Endothelial cell (in vitro differentiated cells): Measurements from ENCODE around the gene MOV10L1. TPM values are rescaled to one million over a fixed set of nuclear protein-coding genes. Genes with fewer than 3 reads are reported as not detected.

Source experiments
- DNase-seq: peaks from one replicate; pipeline ENCODE4 v3.0.0; 2021; ENCODE audit warnings: low spot score
- H3K27ac Mint-ChIP-seq: one replicate; pipeline ENCODE4 v1.8.0; 2021; ENCODE audit warnings: mixed read lengths, inconsistent platforms; ENCODE audit not compliant: unreplicated experiment
- H3K27me3 Mint-ChIP-seq: one replicate; pipeline ENCODE4 v1.8.0; 2021; ENCODE audit warnings: mild to moderate bottlenecking, moderate library complexity, mixed read lengths, inconsistent platforms; ENCODE audit not compliant: unreplicated experiment
- H3K36me3 Mint-ChIP-seq: one replicate; pipeline ENCODE4 v1.8.0; 2021; ENCODE audit warnings: mild to moderate bottlenecking, low read depth, mixed read lengths, inconsistent platforms; ENCODE audit not compliant: unreplicated experiment
- H3K4me1 Mint-ChIP-seq: one replicate; pipeline ENCODE4 v1.8.0; 2021; ENCODE audit warnings: mild to moderate bottlenecking, mixed read lengths, inconsistent platforms; ENCODE audit not compliant: unreplicated experiment
- H3K4me3 Mint-ChIP-seq: one replicate; pipeline ENCODE4 v1.8.0; 2021; ENCODE audit warnings: mild to moderate bottlenecking, mixed read lengths, inconsistent platforms; ENCODE audit not compliant: unreplicated experiment
- H3K9me3 Mint-ChIP-seq: one replicate; pipeline ENCODE4 v1.8.0; 2021; ENCODE audit warnings: mixed read lengths, inconsistent platforms; ENCODE audit not compliant: unreplicated experiment
- total RNA-seq: library from RNA; stranded (reverse); fragmentation: NEBNext Ultra II Directional; extraction: Animal tissue kit (Norgen Biotek cat#: 25700); gene quantifications from one replicate; pipeline ENCODE4 v1.2.1, GENCODE V29; 2021; ENCODE audit not compliant: unreplicated experiment
- TF ChIP-seq, protein P1 (sequence below): fragments of 200-600 bp; sonication (generic); IDR thresholded peaks from one replicate; pipeline ENCODE4 v1.5.0; 2021; ENCODE audit warnings: antibody characterized with exemption; ENCODE audit not compliant: unreplicated experiment

Gene MOV10L1
- total RNA-seq, 1 donor from 2014 or later: not detected

DNA sequence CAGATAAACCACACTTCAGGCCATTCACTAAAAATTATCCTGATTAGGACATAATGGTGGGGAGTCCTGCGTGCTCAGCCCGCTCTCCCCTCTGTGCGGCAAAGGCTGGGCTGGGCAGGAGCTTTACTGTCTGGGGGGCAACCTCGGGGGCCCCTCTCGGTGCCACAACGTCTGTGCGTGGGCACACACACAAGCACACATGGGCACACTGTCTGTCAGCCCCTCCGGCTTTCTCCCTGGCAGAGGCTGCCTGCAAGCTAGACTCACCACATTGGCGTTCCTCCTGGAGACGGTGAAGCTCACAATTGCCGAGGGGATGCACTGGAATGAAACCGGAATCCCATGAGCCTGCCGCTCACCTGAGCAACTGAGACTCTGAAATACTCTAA is 9.7 kb upstream of the MOV10L1 start:
- no peak overlapping the region for H3K27ac Mint-ChIP-seq
- TF ChIP-seq, protein P1, sequence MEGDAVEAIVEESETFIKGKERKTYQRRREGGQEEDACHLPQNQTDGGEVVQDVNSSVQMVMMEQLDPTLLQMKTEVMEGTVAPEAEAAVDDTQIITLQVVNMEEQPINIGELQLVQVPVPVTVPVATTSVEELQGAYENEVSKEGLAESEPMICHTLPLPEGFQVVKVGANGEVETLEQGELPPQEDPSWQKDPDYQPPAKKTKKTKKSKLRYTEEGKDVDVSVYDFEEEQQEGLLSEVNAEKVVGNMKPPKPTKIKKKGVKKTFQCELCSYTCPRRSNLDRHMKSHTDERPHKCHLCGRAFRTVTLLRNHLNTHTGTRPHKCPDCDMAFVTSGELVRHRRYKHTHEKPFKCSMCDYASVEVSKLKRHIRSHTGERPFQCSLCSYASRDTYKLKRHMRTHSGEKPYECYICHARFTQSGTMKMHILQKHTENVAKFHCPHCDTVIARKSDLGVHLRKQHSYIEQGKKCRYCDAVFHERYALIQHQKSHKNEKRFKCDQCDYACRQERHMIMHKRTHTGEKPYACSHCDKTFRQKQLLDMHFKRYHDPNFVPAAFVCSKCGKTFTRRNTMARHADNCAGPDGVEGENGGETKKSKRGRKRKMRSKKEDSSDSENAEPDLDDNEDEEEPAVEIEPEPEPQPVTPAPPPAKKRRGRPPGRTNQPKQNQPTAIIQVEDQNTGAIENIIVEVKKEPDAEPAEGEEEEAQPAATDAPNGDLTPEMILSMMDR: no peak
- H3K4me1 Mint-ChIP-seq: peaks cover 7% of the 10 kb centered on the region
- DNase-seq: no peak
- H3K4me3 Mint-ChIP-seq: no peak overlapping the region
- no peaks in the 10 kb centered on the region for H3K36me3 Mint-ChIP-seq
- H3K9me3 Mint-ChIP-seq: no peaks in the 10 kb centered on the region
- peaks cover 2% of the 10 kb centered on the region for H3K27me3 Mint-ChIP-seq

DNA sequence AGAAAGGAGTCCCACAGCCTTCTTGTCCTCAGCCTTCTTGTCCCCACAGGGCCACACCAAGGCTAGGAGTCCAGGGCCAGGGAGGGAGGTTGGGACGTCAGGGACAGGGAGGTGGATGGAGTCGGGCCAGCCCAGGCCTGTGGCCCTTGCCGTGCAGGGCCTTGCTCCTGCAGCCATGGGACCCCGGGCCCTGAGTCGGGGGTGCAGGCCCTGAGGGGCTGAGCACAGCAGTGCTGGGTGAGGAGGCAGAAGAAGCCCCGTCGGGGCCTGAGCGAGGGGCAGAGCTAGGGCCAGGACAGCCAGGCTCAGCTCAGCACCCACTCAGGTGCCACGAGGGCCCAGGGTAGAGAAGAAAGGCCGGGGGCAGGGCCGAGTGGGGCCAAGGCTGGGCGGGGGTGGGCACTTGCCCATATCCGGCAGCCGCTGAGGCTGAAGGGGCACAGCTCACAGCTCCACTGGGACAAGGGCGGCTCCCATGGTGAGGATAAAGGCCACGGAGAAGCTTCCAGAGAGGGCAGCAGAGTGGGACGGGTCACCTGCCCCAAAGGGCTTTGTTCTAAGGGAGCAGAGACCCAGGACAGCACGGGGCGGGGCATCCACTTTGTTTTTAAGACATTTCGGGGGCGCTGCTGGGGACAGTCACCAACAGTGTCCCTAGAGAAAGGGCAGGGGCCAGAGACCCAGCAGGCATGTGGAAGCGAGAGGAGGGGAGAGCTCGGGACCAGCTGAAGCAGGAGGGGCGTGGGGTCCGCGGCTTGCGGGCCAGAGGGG is 8.2 kb upstream of the MOV10L1 start:
- H3K36me3 Mint-ChIP-seq: no peaks in the 10 kb centered on the region
- H3K27me3 Mint-ChIP-seq: peaks cover 2% of the 10 kb centered on the region
- no peaks in the 10 kb centered on the region for H3K9me3 Mint-ChIP-seq
- peaks cover 5% of the 10 kb centered on the region for H3K4me1 Mint-ChIP-seq
- TF ChIP-seq, protein P1: no peak
- no peak overlapping the region for H3K27ac Mint-ChIP-seq
- DNase-seq: no peak
- H3K4me3 Mint-ChIP-seq: no peak overlapping the region

- DNase-seq: no peak
- Mint-ChIP-seq H3K27me3 (peaks cover 5% of the 10 kb centered on the region), H3K4me3 (no peak overlapping the region), H3K27ac (no peak overlapping the region), H3K36me3 (no peaks in the 10 kb centered on the region), H3K9me3 (peaks cover 2% of the 10 kb centered on the region), H3K4me1 (peaks cover 5% of the 10 kb centered on the region)
- TF ChIP-seq, protein P1: no peak
Observed at GRCh38 chr22:50082197-50082715, 7.5 kb upstream of the MOV10L1 start.

- TF ChIP-seq, protein P1: no peak
Observed at GRCh38 chr22:50082961-50083461, 6.8 kb upstream of the MOV10L1 start.

GRCh38 chr22:50083462-50084079 is 6.2 kb upstream of the MOV10L1 start:
- DNase-seq: no peak
- H3K27ac Mint-ChIP-seq: no peak overlapping the region
- peaks cover 5% of the 10 kb centered on the region for H3K4me1 Mint-ChIP-seq
- peaks cover 5% of the 10 kb centered on the region for H3K27me3 Mint-ChIP-seq
- TF ChIP-seq, protein P1: no peak
- H3K36me3 Mint-ChIP-seq: no peaks in the 10 kb centered on the region
- no peak overlapping the region for H3K4me3 Mint-ChIP-seq
- H3K9me3 Mint-ChIP-seq: peaks cover 6% of the 10 kb centered on the region

More at GRCh38 chr22:50082961-50083461, 6.8 kb upstream of the MOV10L1 start:
- no peaks in the 10 kb centered on the region for H3K36me3 Mint-ChIP-seq
- no peak overlapping the region for H3K4me3 Mint-ChIP-seq
- H3K4me1 Mint-ChIP-seq: peaks cover 5% of the 10 kb centered on the region
- no peak overlapping the region for H3K27ac Mint-ChIP-seq
- DNase-seq: no peak
- H3K9me3 Mint-ChIP-seq: peaks cover 6% of the 10 kb centered on the region
- peaks cover 5% of the 10 kb centered on the region for H3K27me3 Mint-ChIP-seq
